Inferior parietal cortex (tissue), 1 donor: ENCODE data around the gene RHOF.
"Not testable (repeated sequence)": the region's sequence is repeated elsewhere in the genome, so short reads cannot be mapped to it uniquely, and the experiment has no call there.

Source experiments
- DNase-seq: peaks from one replicate; pipeline ENCODE4 v3.0.0-alpha.2; 2016; ENCODE audit errors: extremely low spot score

The RHOF gene

GRCh38 chr12:121792607-121793439 is 665 bp downstream of the RHOF start:
- no peak for DNase-seq

- DNase-seq, result no peak
Measured at GRCh38 chr12:121791671-121792551, 1.6 kb downstream of the RHOF start.

GRCh38 chr12:121790785-121791184 is 2.7 kb downstream of the RHOF start:
- DNase-seq, result not testable (repeated sequence)

- no peak for DNase-seq
Measured at GRCh38 chr12:121789800-121790728, 3.4 kb downstream of the RHOF start.

- no peak for DNase-seq
Measured at GRCh38 chr12:121789233-121789781, 4.2 kb downstream of the RHOF start.

GRCh38 chr12:121788176-121788818 is 5.2 kb downstream of the RHOF start:
- DNase-seq, result no peak

GRCh38 chr12:121787063-121788025 is 6.1 kb downstream of the RHOF start:
- DNase-seq, result no peak

- DNase-seq, result no peak
Measured at GRCh38 chr12:121786440-121786825, 7.1 kb downstream of the RHOF start.

- no peak for DNase-seq
Measured at GRCh38 chr12:121784460-121784859, 9.0 kb downstream of the RHOF start.

- no peak for DNase-seq
Measured at GRCh38 chr12:121783766-121784165, 9.7 kb downstream of the RHOF start.

- DNase-seq, result no peak
Measured at GRCh38 chr12:121781998-121782979, 11.2 kb downstream of the RHOF start.

GRCh38 chr12:121781484-121781997 is 11.9 kb downstream of the RHOF start:
- DNase-seq, result no peak

GRCh38 chr12:121780429-121780828 is 13.1 kb downstream of the RHOF start:
- no peak for DNase-seq

GRCh38 chr12:121779422-121779895 is 14.0 kb downstream of the RHOF start:
- no peak for DNase-seq

GRCh38 chr12:121778567-121779421 is 14.7 kb downstream of the RHOF start:
- no peak for DNase-seq

GRCh38 chr12:121776190-121777098 is 17.0 kb downstream of the RHOF start:
- no peak for DNase-seq
